Neutrophil (primary cell): ENCODE measurements around the gene MFAP2.

Source experiments
- H3K27ac ChIP-seq: fragments of 200-600 bp; sonication (generic); 2 replicates; pipeline ENCODE4 v1.5.1; 2016; ENCODE audit warnings: mild to moderate bottlenecking, moderate library complexity
- H3K27me3 ChIP-seq: fragments of 200-600 bp; sonication (generic); 2 replicates; pipeline ENCODE4 v1.6.0; 2016; ENCODE audit warnings: mild to moderate bottlenecking
- H3K36me3 ChIP-seq: fragments of 200-600 bp; sonication (generic); 2 replicates; pipeline ENCODE4 v1.5.1; 2017
- H3K4me1 ChIP-seq, 2 experiments: fragments of 200-600 bp in 1 of 2; sonication (generic) in 1 of 2; 1 replicate in 1 of 2; 2 replicates in 1 of 2; pipeline versions ENCODE4 v1.5.1 to v1.6.1; 2013 to 2016; ENCODE audit warnings: low read depth in 1 of 2, low read length in 1 of 2, mild to moderate bottlenecking in 1 of 2, moderate library complexity in 1 of 2; ENCODE audit not compliant: control insufficient read depth in 1 of 2, insufficient read depth in 1 of 2
- H3K4me3 ChIP-seq, 2 experiments: fragments of 200-600 bp in 1 of 2; sonication (generic) in 1 of 2; 1 replicate in 1 of 2; 2 replicates in 1 of 2; pipeline ENCODE4 v1.5.1; 2013 to 2016; ENCODE audit warnings: low read depth in 1 of 2, low read length in 1 of 2, mild to moderate bottlenecking in 1 of 2, moderate library complexity in 1 of 2
- H3K9me3 ChIP-seq: fragments of 200-600 bp; sonication (generic); 2 replicates; pipeline ENCODE4 v1.5.1; 2016
- CTCF ChIP-seq: fragments of 200-600 bp; sonication (generic); IDR thresholded peaks from 2 replicates; pipeline ENCODE4 v1.5.1; 2016; ENCODE audit warnings: antibody characterized with exemption

The MFAP2 gene

DNA sequence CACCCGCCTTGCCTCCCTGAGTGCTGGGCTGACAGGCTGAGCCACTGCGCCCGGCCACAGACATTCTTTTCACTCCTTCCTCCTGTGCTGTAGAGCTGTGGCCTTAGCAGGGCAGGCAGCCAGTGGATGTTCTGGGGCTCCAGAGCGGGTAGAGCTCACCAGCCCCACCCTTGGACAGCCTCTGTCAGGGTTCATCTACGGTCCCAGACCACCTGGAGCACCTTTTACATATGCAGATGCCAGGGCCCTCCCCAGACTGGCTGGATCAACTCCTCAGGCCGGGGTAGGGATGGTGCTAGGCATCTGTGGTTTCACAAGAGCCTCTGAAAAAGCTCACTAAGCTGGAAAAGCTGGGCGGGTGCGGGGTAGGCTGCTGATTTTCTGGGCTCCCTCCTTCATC is 26.7 kb upstream of the MFAP2 start:
- peaks cover 35% of the 10 kb centered on the region for H3K36me3 ChIP-seq
- no peaks in the 10 kb centered on the region for H3K27me3 ChIP-seq
- no peaks in the 10 kb centered on the region for H3K9me3 ChIP-seq
- peaks cover 25 to 26% of the 10 kb centered on the region in 2 experiments for H3K4me1 ChIP-seq
- H3K27ac ChIP-seq = no peak overlapping the region
- H3K4me3 ChIP-seq = no peak overlapping the region
- TF ChIP-seq CTCF = no peak

GRCh38 chr1:17005365-17005740 is 24.9 kb upstream of the MFAP2 start:
- no peaks in the 10 kb centered on the region for H3K9me3 ChIP-seq
- peaks cover 11% of the 10 kb centered on the region in 2 experiments for H3K4me1 ChIP-seq
- no peak overlapping the region for H3K4me3 ChIP-seq
- no peak for TF ChIP-seq CTCF
- no peak overlapping the region for H3K27ac ChIP-seq
- H3K27me3 ChIP-seq = no peaks in the 10 kb centered on the region
- H3K36me3 ChIP-seq = peaks cover 49% of the 10 kb centered on the region

DNA sequence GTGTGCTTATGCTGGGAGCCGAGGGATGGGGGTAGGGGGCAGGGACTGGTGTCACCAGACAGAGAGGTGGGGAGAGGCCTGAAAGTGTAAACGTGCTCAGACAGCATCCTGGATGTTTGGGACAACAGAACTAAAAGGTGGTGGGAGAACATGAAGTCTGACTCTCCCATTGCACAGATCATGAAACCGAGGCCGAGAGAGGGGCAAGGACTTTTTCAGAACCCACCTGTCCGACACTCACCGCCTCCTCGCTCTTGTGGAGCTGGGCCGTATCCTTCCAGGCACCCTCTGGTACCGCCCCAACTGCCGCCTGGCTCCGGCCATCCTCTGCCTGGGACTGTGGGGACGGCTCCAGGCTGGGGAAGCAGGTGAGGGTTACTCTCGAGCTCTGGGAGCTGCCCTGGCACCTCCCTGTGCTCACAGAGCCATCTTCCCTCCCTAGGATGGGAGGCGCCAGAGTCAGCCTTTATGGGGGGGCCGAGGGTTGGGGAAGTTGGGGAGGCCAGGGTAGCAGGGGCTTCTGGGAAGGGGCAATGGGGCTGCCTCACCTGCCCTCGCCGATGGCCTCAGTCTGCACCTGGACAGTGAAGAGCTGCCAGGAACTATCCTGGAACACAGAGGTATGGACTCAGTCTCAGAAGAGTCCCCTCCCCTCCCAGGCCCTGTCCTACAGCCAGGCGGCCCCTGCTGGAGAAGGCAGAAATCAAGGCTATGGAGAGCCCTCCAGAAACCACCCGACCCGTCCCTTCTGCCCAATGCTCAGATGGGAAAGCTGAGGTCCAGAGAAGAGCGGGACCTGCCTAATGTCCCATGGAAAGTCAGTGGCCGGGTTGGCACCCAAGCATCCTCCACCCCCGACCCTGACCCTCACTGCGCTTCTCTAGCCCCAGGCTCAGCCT is 24.3 kb upstream of the MFAP2 start:
- no peak overlapping the region for H3K27ac ChIP-seq
- peaks cover 55% of the 10 kb centered on the region for H3K36me3 ChIP-seq

DNA sequence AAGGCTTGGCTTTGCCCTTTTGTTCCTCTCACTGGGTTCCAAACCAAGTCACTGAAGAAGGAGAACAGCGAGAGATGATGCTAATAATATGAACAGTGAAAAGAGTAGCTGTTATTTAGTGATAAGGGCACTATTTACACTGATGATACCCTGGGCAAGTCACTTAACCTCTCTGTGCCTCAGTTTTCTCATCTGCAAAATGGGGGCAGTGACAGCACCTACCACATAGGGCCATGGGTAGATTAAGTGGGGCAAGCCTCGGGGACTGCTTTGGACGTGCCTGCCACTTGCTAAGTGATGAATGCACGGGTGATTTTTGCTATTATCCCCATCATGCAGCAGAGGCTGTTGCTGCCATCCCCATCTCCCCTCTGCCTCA is 22.1 kb upstream of the MFAP2 start:
- Histone ChIP-seq H3K36me3 (peaks cover 75% of the 10 kb centered on the region), H3K4me3 (no peak overlapping the region)

More for the DNA sequence above, 24.3 kb upstream of the MFAP2 start:
- H3K4me1 ChIP-seq = peaks cover 4 to 6% of the 10 kb centered on the region in 2 experiments
- TF ChIP-seq CTCF = no peak
- no peak overlapping the region for H3K4me3 ChIP-seq
- no peaks in the 10 kb centered on the region for H3K9me3 ChIP-seq
- no peaks in the 10 kb centered on the region for H3K27me3 ChIP-seq

GRCh38 chr1:17001760-17002523 is 21.5 kb upstream of the MFAP2 start:
- H3K4me3 ChIP-seq = no peak overlapping the region
- no peaks in the 10 kb centered on the region for H3K9me3 ChIP-seq
- H3K27me3 ChIP-seq = no peaks in the 10 kb centered on the region
- H3K4me1 ChIP-seq = no peaks in the 10 kb centered on the region
- no peak overlapping the region for H3K27ac ChIP-seq
- no peak for TF ChIP-seq CTCF
- H3K36me3 ChIP-seq = peaks cover 81% of the 10 kb centered on the region

More for the DNA sequence above, 22.1 kb upstream of the MFAP2 start:
- no peak for TF ChIP-seq CTCF
- Histone ChIP-seq H3K4me1 (no peaks in the 10 kb centered on the region), H3K27ac (no peak overlapping the region), H3K27me3 (no peaks in the 10 kb centered on the region), H3K9me3 (no peaks in the 10 kb centered on the region)
